Medulla oblongata (tissue), 1 donor: Measurements from ENCODE around the gene KIF4B.
"Not testable (repeated sequence)": the region's sequence is repeated elsewhere in the genome, so short reads cannot be mapped to it uniquely, and the experiment has no call there.

ENCODE experiments used
- DNase-seq: peaks from one replicate; pipeline ENCODE4 v3.0.0-alpha.2; 2015; ENCODE audit errors: extremely low spot score

Gene KIF4B, protein sequence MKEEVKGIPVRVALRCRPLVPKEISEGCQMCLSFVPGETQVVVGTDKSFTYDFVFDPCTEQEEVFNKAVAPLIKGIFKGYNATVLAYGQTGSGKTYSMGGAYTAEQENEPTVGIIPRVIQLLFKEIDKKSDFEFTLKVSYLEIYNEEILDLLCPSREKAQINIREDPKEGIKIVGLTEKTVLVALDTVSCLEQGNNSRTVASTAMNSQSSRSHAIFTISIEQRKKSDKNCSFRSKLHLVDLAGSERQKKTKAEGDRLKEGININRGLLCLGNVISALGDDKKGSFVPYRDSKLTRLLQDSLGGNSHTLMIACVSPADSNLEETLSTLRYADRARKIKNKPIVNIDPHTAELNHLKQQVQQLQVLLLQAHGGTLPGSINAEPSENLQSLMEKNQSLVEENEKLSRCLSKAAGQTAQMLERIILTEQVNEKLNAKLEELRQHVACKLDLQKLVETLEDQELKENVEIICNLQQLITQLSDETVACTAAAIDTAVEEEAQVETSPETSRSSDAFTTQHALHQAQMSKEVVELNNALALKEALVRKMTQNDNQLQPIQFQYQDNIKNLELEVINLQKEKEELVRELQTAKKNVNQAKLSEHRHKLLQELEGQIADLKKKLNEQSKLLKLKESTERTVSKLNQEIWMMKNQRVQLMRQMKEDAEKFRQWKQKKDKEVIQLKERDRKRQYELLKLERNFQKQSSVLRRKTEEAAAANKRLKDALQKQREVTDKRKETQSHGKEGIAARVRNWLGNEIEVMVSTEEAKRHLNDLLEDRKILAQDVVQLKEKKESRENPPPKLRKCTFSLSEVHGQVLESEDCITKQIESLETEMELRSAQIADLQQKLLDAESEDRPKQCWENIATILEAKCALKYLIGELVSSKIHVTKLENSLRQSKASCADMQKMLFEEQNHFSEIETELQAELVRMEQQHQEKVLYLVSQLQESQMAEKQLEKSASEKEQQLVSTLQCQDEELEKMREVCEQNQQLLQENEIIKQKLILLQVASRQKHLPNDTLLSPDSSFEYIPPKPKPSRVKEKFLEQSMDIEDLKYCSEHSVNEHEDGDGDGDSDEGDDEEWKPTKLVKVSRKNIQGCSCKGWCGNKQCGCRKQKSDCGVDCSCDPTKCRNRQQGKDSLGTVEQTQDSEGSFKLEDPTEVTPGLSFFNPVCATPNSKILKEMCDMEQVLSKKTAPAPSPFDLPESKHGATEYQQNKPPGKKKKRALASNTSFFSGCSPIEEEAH

DNA sequence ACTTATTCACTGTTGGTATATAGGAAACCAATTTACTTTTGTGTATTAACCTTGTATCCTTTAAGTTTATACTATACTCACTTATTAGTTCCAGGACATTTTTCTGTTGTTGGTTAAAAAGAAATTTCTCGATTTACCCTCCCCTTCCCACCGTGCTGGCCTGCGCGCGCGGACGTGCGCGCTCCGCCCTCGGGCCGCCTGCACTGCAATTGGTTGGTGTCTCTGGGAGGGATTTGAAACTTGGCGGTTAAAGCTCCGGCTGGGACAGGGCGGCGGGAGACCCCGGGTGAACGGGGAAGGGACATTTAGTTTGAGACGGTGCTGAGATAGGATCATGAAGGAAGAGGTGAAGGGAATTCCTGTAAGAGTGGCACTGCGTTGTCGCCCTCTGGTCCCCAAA is at the start of gene KIF4B:
Gene KIF4B (plus strand): TSS at position 230 of the 400 bp plus-strand sequence. CDS start 105 bp downstream, at position 335.
- no peak for DNase-seq

DNA sequence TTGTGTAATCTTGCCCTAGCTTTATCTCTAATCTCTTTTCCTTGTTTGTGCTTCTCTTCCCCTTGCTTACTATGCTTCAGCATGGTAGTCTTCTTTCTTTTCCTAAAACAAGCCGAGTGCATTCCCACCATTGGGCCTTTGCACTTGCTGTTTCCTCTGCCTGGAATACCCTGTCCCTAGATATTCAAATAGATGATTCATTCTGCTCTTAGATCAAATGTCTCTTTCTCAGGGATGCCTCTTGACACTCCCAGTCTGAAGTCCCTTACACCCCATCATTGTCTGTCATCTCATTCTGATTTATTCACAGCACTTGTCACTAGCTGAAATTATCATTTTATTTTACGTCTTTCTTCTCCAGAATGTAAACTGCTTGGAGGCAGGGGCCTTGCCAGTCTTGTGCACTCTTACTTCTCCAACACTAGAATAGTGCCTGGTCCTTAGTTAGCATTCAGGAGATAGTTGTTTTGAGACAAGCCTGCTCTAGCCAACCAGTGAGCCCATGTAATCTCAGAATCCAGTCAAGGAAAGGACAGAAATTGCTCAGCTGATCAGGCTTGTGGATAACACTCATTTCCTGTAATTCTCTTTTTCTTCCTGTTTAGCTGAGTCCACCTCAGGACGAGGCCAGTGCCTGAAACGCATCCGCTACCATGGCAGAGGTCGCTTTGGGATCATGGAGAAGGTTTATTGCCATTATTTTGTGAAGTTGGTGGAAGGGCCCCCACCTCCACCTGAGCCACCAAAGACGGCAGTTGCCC is 47.3 kb upstream of the KIF4B start:
- no peak for DNase-seq

DNA sequence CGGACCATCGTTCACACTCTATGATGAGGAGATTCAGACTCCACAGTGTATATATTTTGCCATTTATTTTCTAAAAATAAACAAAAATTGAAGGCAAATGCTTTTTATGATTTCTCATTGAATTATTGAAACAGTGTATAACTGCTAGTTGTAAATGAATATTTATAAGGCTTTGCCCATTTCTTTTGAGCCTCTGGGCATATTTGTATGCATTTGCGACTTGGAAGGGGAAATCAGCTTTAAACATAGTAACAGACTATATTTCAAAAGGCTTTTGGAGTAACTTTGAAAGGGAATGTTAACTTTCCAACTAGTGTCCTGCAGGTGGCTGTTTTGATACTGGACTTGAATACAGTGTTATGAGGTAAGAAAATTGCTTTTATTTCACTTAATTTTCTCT is 46.7 kb upstream of the KIF4B start:
- DNase-seq, result no peak

DNA sequence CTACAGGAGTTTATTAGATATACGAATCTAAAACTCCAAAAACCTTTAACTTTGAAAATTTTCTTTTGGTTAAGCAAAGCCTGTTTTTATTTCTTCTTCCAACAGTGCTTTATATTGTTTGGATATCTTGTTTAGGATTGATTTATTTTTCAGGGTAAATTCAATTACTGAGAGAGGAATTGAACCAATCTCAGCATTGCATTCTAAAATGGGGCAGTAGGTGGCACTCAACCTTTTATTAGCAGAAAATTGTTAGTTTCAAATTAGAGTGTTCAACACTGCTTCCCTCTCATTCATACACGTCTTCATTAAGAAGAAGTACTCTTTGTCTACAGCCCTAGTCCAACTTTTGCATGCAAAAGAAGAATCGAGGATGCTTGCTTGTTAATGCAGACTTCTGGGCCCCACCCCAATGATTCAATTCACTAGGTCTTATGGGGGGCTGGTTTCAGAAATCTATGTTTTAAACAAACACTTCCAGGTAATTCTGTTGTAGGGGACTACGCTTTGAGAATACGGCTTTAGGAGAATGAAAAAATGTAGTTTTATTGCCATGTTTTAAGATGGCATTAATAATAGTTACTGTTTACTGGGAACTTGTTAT is 46.0 kb upstream of the KIF4B start:
- DNase-seq, result peak; percentile 29

DNA sequence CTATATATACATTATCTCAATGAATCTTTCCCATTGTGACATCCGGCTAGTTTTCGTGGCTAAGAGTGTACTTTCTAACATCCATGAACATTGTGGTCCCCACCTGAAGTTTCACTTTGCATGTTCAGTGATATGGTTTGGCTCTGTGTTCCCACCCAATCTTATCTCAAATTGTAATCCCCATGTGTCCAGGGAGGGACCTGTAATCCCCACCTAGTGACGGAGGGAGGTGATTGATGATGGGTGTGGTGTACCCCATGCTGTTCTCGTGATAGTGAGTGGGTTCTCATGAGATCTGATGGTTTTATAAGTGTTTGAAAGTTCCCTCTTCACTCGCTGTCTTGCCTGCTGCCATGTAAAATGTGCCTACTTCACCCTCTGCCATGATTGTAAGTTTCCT is 44.6 kb upstream of the KIF4B start:
- DNase-seq, result no peak

DNA sequence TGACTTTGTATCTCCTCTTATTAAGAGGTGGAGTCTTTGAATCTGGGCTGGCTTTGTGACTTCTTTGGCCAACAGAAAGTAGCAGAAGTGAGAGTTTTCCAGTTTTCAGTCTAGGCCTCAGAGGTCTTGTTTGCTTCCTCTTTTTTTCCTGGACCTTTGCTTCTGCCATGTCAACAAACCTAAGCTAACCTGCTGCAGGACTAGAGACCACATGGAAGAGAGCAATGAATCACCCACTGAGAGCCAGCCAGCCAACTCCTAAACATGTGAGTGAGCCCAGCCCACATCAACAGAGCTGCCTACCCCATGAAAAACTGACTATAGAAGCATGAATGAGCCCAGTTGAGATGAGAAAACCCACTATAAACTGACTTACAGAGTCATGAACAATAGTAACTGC is 42.8 kb upstream of the KIF4B start:
- no peak for DNase-seq

DNA sequence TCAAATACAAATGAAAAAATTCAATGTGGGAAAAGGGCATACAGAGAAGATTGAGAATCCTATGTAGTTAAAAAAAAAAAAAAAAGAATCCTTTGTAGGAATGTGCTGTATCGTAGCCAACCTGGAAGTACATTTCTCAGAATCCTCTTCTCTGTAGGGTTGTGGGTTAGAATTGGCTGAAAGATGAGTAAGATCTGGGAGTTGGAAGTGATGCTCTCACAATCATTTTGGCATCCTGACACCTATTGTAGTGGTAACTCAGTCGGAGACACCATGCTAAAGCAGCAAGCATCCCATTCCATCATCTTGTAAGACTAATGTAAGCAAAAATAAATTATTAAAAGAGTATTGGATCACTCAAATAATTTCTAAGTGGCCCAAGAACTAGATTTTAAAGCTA is 42.1 kb upstream of the KIF4B start:
- no peak for DNase-seq

DNA sequence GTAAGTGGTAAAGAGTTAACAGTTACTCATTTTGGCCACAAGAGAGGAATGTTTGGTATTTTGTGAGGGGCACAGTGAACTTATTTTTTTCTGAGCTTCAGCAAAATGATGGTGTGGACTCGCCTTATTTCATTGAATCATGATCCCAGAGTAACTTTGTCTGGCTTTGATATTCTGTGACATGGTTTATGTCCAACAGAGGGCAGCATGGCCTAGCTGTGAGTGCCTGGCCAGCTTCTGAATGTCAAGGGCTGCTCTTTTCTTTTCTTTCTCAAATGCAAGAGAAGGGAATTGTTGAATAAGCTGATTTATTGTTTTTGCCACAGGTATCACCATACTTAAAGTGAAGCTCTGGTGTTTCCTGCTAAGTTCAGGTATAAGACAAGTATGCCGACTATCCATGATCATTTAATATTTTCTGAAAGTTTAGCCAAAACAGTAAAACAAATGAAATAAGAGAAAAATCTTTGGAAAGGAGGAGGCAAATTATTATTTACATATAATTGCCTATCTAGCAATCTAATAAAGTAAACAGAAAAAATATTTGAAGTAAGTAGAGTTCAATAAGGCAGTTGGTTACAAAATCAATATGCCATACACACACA is 41.0 kb upstream of the KIF4B start:
- peak; percentile 69 for DNase-seq

DNA sequence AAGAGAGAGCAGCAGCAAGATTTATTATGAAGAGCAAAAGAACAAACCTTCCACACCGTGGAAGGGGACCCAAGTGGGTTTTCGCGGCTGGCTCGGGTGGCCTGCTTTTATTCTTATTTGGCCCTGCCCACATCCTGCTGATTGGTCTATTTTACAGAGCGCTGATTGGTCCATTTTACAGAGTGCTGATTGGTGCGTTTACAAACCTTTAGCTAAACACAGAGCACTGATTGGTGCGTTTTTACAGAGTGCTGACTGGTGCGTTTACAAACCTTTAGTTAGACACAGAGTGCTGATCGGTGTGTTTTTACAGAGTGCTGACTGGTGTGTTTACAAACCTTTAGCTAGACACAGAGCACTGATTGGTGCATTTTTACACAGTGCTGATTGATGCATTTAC is 37.5 kb upstream of the KIF4B start:
- DNase-seq, result not testable (repeated sequence)

DNA sequence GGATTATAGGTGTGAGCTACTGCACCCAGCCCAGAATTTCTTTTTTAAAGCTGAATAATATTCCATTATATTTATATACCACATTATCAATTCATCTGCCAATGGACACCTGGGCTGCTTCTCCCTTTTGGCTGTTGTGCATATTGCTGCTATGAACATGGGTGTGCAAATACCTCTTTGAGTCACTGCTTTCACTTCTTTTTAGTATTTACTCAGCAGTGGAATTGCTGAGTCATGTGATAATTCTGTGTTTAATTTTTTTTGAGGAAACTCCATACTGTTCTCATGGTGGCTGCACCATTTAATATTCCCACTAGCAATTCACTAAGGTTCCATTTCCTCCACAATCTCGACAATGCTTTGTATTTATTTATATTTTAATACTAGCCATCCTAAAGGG is 36.1 kb upstream of the KIF4B start:
- no peak for DNase-seq

DNA sequence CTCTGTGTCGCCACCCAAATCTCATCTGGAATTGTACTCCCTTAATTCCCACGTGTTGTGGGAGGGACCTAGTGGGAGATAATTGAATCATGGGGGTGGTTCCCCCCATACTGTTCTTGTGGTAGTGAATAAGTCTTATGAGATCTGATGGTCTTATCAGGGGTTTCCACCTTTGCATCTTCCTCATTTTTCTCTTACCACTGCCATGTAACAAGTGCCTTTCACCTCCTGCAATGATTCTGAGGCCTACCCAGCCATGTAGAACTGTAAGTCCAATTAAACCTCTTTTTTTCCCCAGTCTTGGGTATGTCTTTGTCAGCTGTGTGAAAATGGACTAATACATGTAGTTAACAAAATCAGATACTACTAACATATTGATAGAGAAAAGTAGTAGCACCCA is 35.3 kb upstream of the KIF4B start:
- not testable (repeated sequence) for DNase-seq

DNA sequence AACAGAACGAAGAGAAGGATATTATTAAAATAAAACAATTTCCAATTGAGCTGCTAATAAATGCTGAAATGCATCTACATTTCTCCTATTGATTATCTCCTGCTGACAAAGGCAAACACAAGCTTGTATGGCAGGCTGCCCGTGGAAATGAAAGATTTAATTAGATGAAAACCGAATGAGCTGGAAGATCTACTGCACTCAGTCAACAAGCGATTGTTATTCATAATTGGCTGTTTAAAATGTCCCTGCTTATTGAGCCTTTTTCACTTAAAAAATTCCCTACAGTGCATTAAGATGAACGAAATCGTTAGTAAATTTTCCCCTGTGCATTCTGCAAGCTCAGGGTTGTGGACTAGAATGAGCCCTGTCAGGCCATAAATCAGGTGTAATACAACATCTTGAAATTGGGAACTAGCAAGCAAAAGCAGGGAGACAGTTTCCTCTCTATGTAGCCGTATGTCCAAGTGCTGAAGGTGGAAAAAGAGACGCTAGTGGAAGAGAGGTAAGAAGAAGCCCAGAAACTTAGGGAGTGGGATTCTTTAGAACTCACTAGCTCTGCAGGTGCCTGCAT is 28.5 kb upstream of the KIF4B start:
- no peak for DNase-seq

DNA sequence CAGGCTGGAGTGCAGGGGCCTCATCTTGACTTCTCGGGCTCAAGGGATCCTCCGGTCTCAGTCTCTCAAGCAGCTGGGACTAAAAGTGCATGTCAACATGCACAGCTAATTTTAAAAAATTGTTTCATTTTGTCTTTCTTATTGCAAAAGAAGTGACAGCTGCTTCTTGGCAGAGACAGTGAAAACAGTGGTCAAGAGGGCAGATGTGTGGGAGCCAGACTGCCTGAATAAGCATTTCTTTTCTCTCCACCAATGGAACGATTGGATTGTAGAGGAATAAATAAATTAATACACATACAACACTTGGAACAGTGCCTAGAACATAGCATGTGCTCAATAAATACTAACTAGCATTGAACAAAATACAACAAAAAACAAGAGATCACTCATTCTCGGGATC is 27.4 kb upstream of the KIF4B start:
- no peak for DNase-seq

DNA sequence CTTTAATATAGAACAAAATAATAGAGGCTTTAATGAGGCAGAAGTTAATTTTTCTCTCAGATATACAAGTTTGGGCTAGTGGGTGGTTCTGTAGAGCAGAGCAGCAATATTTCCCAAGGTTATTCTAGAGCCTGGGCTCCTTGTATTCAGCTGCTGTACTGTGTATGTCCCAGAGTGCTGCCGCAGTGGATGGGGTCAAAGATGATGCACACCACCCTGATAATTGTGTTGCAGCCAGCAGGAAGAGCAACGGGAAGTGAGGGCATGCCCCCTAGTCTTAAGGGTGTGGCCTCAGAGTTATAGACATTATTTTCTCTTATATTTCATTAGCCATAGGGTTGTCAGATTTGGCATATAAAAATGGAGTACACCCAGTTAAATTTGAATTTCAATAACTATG is 23.9 kb upstream of the KIF4B start:
- DNase-seq, result no peak

DNA sequence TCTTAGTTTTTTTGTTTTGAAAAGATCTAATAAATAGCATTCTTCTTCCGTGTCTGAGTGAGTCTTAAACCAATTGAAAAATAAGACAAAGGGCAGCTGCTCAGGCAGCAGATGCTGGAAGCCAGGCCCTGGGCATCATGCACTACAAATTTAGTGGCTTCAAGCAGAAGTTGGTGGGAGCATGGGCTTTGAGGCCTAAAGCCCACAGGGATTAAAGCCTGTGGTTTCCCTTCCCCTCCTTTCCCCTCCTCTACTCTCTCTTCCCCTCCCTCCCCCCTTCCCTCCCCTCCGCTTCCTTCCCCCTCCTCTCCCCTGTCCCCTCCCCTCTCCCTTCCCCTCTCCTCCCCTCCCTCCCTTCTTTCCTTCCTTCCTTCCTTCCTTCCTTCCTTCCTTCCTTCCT is 20.1 kb upstream of the KIF4B start:
- DNase-seq, result no peak

DNA sequence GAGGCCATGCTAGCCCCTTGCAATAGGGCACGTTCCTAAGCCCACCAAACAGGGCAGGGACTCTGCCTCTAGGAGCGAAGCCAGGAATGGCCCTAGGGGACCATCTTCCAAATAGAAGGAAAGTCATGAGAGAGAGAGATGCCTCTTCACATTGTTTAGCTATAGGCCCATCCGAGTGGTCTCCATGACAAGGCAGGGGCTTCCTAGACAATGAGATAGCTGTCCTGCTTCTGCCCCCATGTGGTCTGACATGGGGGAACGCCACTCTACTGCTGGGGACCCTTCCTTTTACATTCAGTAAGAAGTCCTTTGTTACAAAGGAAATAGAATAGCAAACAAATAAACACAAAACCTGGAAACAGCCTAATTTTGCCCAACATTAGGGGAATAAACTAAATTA is 17.9 kb upstream of the KIF4B start:
- no peak for DNase-seq

DNA sequence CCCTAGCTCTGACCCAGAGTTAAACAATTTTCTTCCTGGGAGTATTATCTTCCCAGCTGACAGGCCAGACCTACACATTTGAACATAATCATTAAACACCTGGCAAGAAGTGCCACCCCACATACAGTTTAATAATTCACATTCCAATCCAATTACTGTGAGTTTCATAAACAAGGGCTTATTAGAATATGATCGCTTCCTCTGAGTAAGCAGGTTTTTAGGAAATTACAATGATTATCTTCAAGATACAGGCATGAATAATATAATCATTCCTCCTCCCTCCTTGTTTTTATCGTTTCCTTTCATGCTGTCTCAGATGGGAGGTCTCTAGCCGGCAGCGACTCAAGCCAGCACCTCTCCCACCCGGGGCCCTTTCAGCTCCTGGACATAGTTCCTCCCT is 15.8 kb upstream of the KIF4B start:
- no peak for DNase-seq

DNA sequence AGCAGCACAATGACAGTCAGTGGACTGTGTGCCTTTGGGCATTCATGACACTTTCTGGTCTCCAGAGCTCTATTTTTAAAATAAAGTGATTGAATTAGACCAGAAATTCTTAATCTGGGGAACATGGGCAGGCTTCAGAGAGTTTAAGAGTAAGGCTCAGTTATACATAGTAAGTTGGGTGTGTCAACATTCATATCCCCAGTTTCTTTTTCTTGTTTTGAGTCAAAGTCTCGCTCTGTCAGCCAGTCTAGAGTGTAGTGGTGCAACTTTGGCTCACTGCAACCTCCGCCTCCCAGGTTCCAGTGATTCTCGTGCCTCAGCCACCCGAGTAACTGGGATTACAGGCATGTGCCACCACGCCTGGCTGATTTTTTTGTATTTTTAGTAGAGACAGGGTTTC is 13.7 kb upstream of the KIF4B start:
- DNase-seq, result no peak

DNA sequence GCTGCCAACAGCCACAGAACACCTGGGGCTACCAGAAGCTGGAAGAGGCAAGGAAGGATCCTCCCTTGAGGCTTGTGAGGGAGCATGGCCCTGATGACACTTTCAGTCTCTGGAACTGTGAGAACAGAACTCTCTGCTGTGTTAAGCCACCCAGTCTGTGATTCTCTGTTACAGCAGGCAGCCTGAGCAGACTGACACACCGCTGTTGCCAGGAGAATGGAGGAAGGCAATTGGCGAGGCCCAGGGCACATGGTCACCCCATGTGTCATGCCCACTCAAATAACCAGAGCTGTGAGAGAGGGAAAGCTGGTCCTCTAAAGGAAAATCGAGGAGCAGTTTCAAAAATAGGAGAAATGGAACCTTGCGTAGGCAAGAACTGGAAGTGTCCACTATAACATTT is 12.0 kb upstream of the KIF4B start:
- DNase-seq, result no peak

DNA sequence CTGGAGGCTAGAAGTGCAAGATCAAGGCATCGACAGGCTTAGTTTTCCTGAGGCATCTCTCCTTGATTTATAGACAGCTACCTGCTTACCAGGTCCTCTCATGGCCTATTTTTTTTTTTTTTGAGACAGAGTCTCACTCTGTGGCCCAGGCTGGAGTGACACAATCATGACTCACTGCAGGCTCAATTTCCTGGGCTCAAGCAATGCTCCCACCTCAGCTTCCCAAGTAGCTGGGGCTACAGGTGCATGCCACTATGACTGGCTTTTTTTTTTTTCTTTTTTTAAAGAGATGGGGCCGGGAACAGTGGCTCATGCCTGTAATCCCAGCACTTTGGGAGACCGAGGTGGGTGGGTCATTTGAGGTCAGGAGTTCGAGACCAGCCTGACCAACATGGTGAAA is 10.8 kb upstream of the KIF4B start:
- not testable (repeated sequence) for DNase-seq
